Karpas-422 (cell line): ENCODE results near the gene CIROP. TPM values are rescaled to one million over a fixed set of nuclear protein-coding genes. Genes with fewer than 3 reads are reported as not detected.

ENCODE experiments used
- DNase-seq: peaks from one replicate; pipeline ENCODE4 v3.0.0-alpha.2; 2015
- H2AFZ ChIP-seq: fragments of 200-600 bp; sonication (generic); 2 replicates; pipeline ENCODE4 v1.6.1; 2014; ENCODE audit warnings: antibody characterized with exemption, low read length, mixed read lengths
- H3K27ac ChIP-seq: fragments of 200-600 bp; sonication (generic); 2 replicates; pipeline ENCODE4 v1.5.1; 2014; ENCODE audit warnings: mild to moderate bottlenecking, low read length, moderate library complexity
- H3K27me3 ChIP-seq: fragments of 200-600 bp; sonication (generic); 2 replicates; pipeline ENCODE4 v1.6.1; 2014; ENCODE audit warnings: low read length, mixed read lengths
- H3K36me3 ChIP-seq: fragments of 200-600 bp; sonication (generic); 2 replicates; pipeline ENCODE4 v1.6.1; 2014; ENCODE audit warnings: low read length, mixed read lengths; ENCODE audit not compliant: insufficient read depth
- H3K4me1 ChIP-seq: fragments of 200-600 bp; sonication (generic); 2 replicates; pipeline ENCODE4 v1.6.1; 2014; ENCODE audit warnings: mild to moderate bottlenecking, low read length, mixed read lengths
- H3K4me2 ChIP-seq: fragments of 200-600 bp; sonication (generic); 2 replicates; pipeline ENCODE4 v1.6.1; 2014; ENCODE audit warnings: low read length, low read depth, mild to moderate bottlenecking; ENCODE audit not compliant: poor library complexity, severe bottlenecking
- H3K4me3 ChIP-seq: fragments of 200-600 bp; sonication (generic); 2 replicates; pipeline ENCODE4 v1.5.1; 2014; ENCODE audit warnings: mild to moderate bottlenecking, antibody characterized with exemption, low read length, mixed read lengths
- H3K79me2 ChIP-seq: fragments of 200-600 bp; sonication (generic); 2 replicates; pipeline ENCODE4 v1.6.1; 2014; ENCODE audit warnings: mild to moderate bottlenecking, low read length, mixed read lengths
- H3K9ac ChIP-seq: fragments of 200-600 bp; sonication (generic); 2 replicates; pipeline ENCODE4 v1.6.0; 2014; ENCODE audit warnings: low read length
- H3K9me2 ChIP-seq: fragments of 200-600 bp; sonication (generic), shearing (Covaris generic); replicated peaks from 2 replicates; pipeline ENCODE4 v1.6.0; 2014; ENCODE audit warnings: mild to moderate bottlenecking, low read length, moderate library complexity; ENCODE audit not compliant: insufficient read depth
- H3K9me3 ChIP-seq: fragments of 300-700, 200-600 bp; sonication (generic); 2 replicates; pipeline ENCODE4 v1.6.1; 2014; ENCODE audit warnings: low read length, mixed read lengths
- H4K20me1 ChIP-seq: fragments of 200-600 bp; sonication (generic); 2 replicates; pipeline ENCODE4 v1.6.1; 2014; ENCODE audit warnings: mild to moderate bottlenecking, antibody characterized with exemption, low read length, low read depth; ENCODE audit not compliant: insufficient read depth
- total RNA-seq: library from RNA; depleted of rRNA; stranded (reverse); fragments of >200 nt; shearing (Covaris generic); gene quantifications from 2 replicates; pipeline ENCODE4 v1.2.3, GENCODE V29; 2014; ENCODE audit warnings: low replicate concordance

CIROP gene
- total RNA-seq, 1 experiment from 2014 or later: not detected

DNA sequence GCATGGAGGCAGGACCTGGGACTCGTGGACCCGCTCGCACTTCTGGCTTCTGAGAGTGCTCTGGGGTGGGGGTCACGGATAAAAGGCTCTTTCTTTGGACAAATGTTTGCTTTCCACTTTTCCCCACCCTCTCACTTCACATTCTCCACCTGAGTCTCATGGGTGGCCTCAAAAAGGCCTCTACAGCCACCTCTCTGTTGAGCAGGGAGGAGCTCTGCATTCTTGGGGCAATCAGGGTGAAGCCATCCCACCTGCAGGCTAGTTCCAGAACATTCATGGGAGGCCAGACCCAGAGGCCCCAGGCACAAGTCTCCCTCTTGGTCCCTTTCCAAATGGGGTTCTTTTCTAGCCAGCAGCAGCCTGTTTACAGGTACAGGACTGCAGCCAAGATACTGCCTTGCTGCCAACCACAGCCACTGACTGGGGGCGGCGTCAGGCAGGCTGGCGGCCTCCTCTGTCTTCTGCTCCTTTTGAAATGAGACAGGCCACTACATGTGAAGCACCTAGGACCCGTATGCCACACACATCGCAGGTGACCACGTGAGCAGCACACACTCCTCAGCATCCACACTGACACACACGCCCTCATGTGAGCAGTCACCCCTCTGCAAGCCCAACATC, 32.5 kb upstream of the CIROP start:
- Histone ChIP-seq H3K9me3 (no peaks in the 10 kb centered on the region), H3K36me3 (no peaks in the 10 kb centered on the region), H3K79me2 (no peaks in the 10 kb centered on the region), H3K9ac (no peak overlapping the region), H3K9me2 (no peaks in the 10 kb centered on the region), H3K4me3 (no peak overlapping the region), H3K4me2 (no peak overlapping the region), H3K27ac (no peak overlapping the region), H3K4me1 (no peaks in the 10 kb centered on the region), H2AFZ (no peak overlapping the region), H4K20me1 (no peaks in the 10 kb centered on the region), H3K27me3 (no peaks in the 10 kb centered on the region)
- no peak for DNase-seq

DNA sequence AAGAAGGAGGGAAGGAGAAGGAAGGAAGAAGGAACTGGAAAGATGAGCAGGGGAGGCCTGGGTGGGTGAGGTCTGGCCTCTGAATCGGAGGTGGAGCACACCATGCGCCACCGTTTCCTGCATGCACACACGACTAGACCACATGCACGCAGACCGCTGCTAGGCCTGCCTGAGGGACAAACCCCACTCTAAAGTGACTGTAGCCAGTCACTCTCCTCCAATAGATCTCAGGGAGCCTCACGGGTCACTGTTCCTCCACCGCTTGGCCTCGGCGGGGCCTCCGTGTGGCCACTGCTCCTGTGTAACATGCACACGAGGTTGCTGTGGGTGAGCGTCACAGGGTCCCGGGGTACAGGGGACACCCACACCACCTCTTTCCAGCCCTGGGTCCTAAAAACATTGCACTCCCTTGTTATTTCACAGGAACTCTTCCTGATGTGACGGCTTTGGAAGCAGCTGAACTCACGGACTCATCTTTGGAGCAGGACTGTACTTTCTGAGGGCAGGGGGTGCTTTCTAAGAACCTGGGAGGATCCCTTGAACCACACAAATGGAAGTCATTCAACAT, 31.9 kb upstream of the CIROP start:
- Histone ChIP-seq H3K4me3 (no peak overlapping the region), H3K27me3 (no peaks in the 10 kb centered on the region), H3K4me2 (no peak overlapping the region), H3K27ac (no peak overlapping the region), H3K9ac (no peak overlapping the region), H3K4me1 (no peaks in the 10 kb centered on the region), H3K9me2 (no peaks in the 10 kb centered on the region), H3K36me3 (no peaks in the 10 kb centered on the region), H2AFZ (no peak overlapping the region), H4K20me1 (no peaks in the 10 kb centered on the region), H3K79me2 (no peaks in the 10 kb centered on the region), H3K9me3 (no peaks in the 10 kb centered on the region)
- no peak for DNase-seq

DNA sequence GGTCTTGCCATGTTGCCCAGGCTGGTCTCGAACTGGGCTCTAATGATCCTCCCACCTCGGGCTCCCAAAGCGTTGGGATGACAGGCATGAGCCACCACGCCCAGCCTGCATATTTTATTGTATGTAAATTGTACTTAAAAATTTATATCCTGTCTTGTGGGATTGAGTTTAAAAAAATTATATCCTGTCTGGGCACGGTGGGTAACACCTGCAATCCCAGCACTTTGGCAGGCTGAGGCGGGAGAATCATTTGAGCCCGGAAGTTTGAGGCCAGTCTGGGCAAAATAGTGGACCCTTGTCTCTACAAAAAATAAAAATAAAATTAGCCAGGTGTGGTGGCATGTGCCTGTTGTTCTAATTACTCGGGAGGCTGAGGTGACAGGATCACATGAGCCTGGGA, 28.2 kb upstream of the CIROP start:
- DNase-seq: no peak
- H3K9me2 ChIP-seq: no peaks in the 10 kb centered on the region
- no peak overlapping the region for H3K4me2 ChIP-seq
- H3K4me1 ChIP-seq: no peaks in the 10 kb centered on the region
- H3K4me3 ChIP-seq: no peak overlapping the region
- H3K9ac ChIP-seq: no peak overlapping the region
- no peaks in the 10 kb centered on the region for H4K20me1 ChIP-seq
- no peaks in the 10 kb centered on the region for H3K79me2 ChIP-seq
- H3K27ac ChIP-seq: no peak overlapping the region
- H3K27me3 ChIP-seq: no peaks in the 10 kb centered on the region
- H2AFZ ChIP-seq: no peak overlapping the region
- no peaks in the 10 kb centered on the region for H3K9me3 ChIP-seq
- no peaks in the 10 kb centered on the region for H3K36me3 ChIP-seq

DNA sequence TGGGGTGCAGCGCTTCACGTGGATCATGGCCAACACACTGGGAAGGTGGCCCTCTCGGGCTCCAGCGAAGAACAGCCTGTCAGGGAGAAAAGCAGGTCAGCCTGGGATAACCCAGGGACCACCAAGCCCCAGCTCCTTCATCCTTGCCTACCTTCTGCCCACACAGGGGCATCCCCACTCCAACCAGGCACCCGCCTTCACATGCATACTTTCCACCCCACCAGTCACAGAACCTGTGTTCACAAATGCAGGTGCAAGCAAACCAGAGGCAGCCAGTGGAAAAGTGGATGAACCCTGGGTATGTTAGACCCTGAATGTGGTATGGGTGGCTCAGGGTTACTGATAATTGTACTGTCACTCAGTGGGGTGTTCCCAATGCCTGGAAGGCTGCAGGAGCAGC, 26.7 kb upstream of the CIROP start:
- no peak overlapping the region for H2AFZ ChIP-seq
- H3K4me3 ChIP-seq: no peak overlapping the region
- H3K79me2 ChIP-seq: no peaks in the 10 kb centered on the region
- no peak overlapping the region for H3K9ac ChIP-seq
- DNase-seq: no peak
- H3K4me1 ChIP-seq: no peaks in the 10 kb centered on the region
- H3K4me2 ChIP-seq: no peak overlapping the region
- H3K27me3 ChIP-seq: no peaks in the 10 kb centered on the region
- no peaks in the 10 kb centered on the region for H3K9me3 ChIP-seq
- no peaks in the 10 kb centered on the region for H3K9me2 ChIP-seq
- H3K36me3 ChIP-seq: no peaks in the 10 kb centered on the region
- H4K20me1 ChIP-seq: no peaks in the 10 kb centered on the region
- no peak overlapping the region for H3K27ac ChIP-seq

DNA sequence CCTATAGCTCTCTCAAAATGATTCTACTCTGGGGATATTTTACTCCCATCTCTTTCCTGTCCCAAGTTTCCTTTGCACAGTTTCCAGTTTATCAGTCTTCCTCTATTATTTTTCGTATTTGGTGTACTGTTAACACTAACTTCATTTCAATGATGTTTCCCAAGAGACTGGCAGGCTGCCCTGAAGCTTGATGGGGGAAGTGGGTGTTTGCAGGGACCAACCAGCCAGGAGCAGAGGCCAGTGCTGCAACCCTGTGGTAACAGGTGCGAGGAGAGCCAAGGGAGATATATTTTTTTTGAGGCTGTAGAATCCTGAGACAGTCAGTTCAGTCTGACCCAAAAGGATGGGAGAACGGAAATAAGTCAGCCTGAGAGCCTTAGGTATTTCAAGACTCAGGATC, 26.1 kb upstream of the CIROP start:
- Histone ChIP-seq H4K20me1 (no peaks in the 10 kb centered on the region), H3K4me1 (no peaks in the 10 kb centered on the region), H3K27ac (no peak overlapping the region), H3K27me3 (no peaks in the 10 kb centered on the region), H3K79me2 (no peaks in the 10 kb centered on the region), H3K9ac (no peak overlapping the region), H2AFZ (no peak overlapping the region), H3K9me3 (no peaks in the 10 kb centered on the region), H3K9me2 (no peaks in the 10 kb centered on the region), H3K36me3 (no peaks in the 10 kb centered on the region), H3K4me2 (no peak overlapping the region), H3K4me3 (no peak overlapping the region)
- no peak for DNase-seq

DNA sequence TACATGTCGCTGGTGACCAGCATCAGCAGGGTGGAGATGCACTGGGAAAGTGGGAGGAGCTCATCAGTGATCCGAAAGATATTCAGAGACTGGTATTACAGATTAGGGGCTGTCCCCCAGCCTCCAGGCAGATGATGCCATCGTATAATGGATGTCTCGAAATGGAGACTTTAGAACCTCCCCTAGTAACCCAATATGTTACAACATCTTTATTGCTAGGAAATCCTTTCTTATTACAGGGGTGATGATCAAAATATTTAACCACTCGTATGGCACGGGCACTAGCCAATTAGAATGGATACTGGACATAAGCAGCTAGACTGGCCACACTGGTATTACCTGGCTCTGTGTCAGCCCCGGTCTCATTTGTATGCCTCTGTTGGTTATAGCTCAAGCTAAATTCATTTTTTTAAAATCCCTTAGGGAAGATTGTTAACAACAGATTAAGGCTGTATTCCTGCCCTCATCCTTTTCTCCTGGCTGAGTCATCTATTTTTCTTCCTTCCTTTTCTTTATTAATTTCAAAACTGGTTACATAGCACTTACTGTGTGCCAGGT, 25.0 kb upstream of the CIROP start:
- Histone ChIP-seq H3K27me3 (no peaks in the 10 kb centered on the region), H3K4me2 (no peak overlapping the region), H3K4me1 (no peaks in the 10 kb centered on the region), H3K27ac (no peak overlapping the region), H3K9me2 (no peaks in the 10 kb centered on the region), H3K36me3 (no peaks in the 10 kb centered on the region), H3K4me3 (no peak overlapping the region), H3K9me3 (no peaks in the 10 kb centered on the region), H3K9ac (no peak overlapping the region), H2AFZ (no peak overlapping the region), H4K20me1 (no peaks in the 10 kb centered on the region), H3K79me2 (no peaks in the 10 kb centered on the region)
- no peak for DNase-seq

DNA sequence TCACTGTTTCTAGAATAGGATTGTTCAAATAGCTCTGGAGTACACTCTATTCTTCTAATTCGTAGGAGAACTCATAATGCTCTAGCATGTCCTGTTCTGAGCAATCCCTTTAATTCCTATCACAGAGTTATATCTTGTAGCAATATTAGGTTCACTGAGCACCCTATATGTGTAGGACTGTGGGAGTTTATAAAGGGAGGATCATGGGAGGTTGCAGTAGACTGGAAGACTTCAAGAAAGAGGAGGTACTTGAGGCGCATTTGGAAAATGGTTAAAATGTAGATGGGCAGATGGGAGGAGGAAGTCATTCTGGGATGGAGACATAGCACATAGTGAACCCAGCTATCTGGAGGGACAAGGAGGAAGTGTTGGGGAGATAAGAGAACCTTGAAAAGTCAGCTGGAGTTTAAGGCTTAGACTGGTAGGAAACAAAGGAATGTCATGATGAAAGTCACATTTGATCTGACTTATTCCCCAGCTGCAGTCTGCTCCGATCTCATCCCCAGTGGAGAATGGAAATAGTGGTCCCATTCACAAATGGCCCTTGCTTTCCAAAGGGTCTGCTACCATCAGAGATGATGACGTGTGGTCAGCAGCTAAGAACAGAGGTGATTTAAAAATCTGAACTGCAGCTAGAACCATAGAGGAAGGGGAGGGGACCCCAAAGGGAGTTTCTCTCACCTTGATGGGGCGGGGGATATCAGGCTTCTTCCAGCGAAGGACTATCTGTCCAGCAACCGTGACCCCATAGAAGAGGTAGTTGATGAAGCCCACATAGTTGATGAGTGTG, 24.4 kb upstream of the CIROP start:
- H3K9ac ChIP-seq: no peak overlapping the region
- no peaks in the 10 kb centered on the region for H3K79me2 ChIP-seq
- no peak overlapping the region for H3K27ac ChIP-seq
- no peak for DNase-seq
- no peaks in the 10 kb centered on the region for H3K9me3 ChIP-seq
- H4K20me1 ChIP-seq: no peaks in the 10 kb centered on the region
- no peaks in the 10 kb centered on the region for H3K27me3 ChIP-seq
- no peak overlapping the region for H3K4me3 ChIP-seq
- H3K4me2 ChIP-seq: no peak overlapping the region
- H3K4me1 ChIP-seq: no peaks in the 10 kb centered on the region
- H3K9me2 ChIP-seq: no peaks in the 10 kb centered on the region
- no peaks in the 10 kb centered on the region for H3K36me3 ChIP-seq
- H2AFZ ChIP-seq: no peak overlapping the region

DNA sequence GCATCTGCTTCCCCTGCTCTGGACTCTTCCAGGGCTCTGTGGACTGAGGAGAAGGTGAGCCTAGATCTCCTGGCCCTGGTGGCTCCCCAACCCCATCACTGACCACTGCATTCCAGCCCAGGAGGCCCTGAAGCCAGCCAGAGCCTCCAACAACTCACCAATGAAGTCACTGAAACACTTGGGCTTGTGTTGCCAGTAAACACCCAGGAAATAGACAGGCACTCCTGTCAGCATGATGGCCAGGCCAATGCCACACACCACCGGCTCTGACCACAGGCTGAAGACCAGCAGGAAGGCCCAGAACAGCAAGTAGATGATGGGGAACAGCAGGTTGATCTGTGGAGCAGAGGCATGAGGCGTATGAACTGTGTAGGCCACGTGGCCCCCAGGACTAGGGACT, 23.1 kb upstream of the CIROP start:
- no peak overlapping the region for H2AFZ ChIP-seq

More for the DNA sequence above, 23.1 kb upstream of the CIROP start:
- Histone ChIP-seq H4K20me1 (no peaks in the 10 kb centered on the region), H3K9me3 (no peaks in the 10 kb centered on the region), H3K4me1 (no peaks in the 10 kb centered on the region), H3K4me3 (no peak overlapping the region), H3K36me3 (no peaks in the 10 kb centered on the region), H3K9ac (no peak overlapping the region), H3K27me3 (no peaks in the 10 kb centered on the region), H3K79me2 (no peaks in the 10 kb centered on the region), H3K27ac (no peak overlapping the region), H3K9me2 (no peaks in the 10 kb centered on the region), H3K4me2 (no peak overlapping the region)
- DNase-seq: no peak
